Spleen (tissue), 7 donors: ENCODE results near the gene CASP7.

Source experiments
- CTCF ChIP-seq, 11 experiments: fragments of 200-600 bp in 7 of 11; fragments of 450-650 bp in 4 of 11; sonication (generic) in 4 of 11; IDR thresholded peaks in 8 of 11; conservative IDR thresholded peaks in 3 of 11; 1 replicate in 7 of 11; 2 replicates in 4 of 11; pipeline versions ENCODE4 v1.4.0 to v1.8.0; 2016 to 2021; ENCODE audit warnings: antibody characterized with exemption in 11 of 11, inconsistent platforms in 4 of 11, mild to moderate bottlenecking in 1 of 11
- POLR2A ChIP-seq, 3 donors: fragments of 450-650 bp; IDR thresholded peaks; one replicate each; pipeline ENCODE4 v1.5.1; 2017; ENCODE audit warnings: antibody characterized with exemption in 3 of 3, mild to moderate bottlenecking in 1 of 3
- donor health status: DM: no; HTN: no; CAD: no; lungs with moderate emphysema.
- donor health status: DM: no; HTN: no; CAD: no.
- donor health status: DM: no; HTN: no; CAD: no.

DNA sequence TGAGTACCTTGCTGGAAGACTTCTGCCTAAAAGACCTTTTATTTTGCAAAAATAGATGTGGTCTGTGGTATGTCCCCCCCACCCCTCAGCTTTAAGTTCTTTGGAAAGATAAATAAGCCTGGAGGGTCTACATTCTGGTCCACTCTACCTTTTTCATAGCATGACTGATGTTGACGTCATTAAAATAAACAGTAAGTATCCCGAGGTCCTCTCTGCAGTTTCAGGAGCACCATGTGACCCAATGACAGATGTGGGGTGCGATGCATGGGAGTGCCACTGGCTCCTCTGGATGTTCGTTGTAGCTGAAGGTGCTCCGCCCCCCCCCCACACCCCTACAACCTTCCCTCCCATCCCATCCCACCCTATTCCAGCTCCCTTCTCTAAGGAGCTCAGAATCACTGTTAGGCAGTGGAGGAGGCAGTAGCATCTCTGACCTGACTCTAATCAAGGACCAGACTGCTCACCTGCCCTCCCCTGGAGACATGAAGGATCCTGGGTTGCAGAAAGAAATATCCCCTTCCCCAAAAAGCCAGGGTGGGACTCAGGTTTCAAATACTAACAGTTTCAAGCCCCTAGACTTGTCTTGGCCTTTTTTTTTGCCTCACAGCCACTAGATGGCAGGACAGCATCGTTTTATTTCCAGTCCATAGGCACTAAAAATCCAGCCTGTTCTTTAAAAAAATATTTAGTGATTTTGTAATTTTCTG, 25.1 kb downstream of the CASP7 start:
- TF ChIP-seq CTCF (IDR thresholded peaks at IDR 0.05 in 8 of 11, conservative IDR thresholded peaks at IDR 0.05 in 3 of 11) (peak in 9 of 11 experiments; percentile 14 to 63 (median 49)), POLR2A (IDR thresholded peaks at IDR 0.05) (no peak)
